ENCODE measurements around the gene SMIM10L1.
A peak's percentile ranks its signal among the peaks of the same experiment; 100 is the strongest.

The SMIM10L1 gene

GRCh38 chr12:11171145-11171968 lies at the start of gene SMIM10L1:
Gene SMIM10L1 (plus strand): TSS chr12:11171194. CDS start chr12:11171357, 163 bp downstream.
- DNase-seq: peak; percentile 92

GRCh38 chr12:11130382-11130781 lies 40.6 kb upstream of the SMIM10L1 start:
- no peak for DNase-seq

- DNase-seq: no peak
Observed at GRCh38 chr12:11130999-11131398, 40.0 kb upstream of the SMIM10L1 start.

- no peak for DNase-seq
Observed at GRCh38 chr12:11133162-11133561, 37.8 kb upstream of the SMIM10L1 start.

- DNase-seq: no peak
Observed at GRCh38 chr12:11133816-11134215, 37.2 kb upstream of the SMIM10L1 start.

- DNase-seq: no peak
Observed at GRCh38 chr12:11134305-11134704, 36.7 kb upstream of the SMIM10L1 start, which contains the start of gene TAS2R30. Gene TAS2R30 (minus strand): TSS chr12:11134644. CDS start chr12:11134244, 400 bp downstream.

- peak; percentile 16 for DNase-seq
Observed at GRCh38 chr12:11136075-11136474, 34.9 kb upstream of the SMIM10L1 start.

GRCh38 chr12:11143352-11143751 lies 27.6 kb upstream of the SMIM10L1 start:
- DNase-seq: no peak

GRCh38 chr12:11144297-11144696 lies 26.7 kb upstream of the SMIM10L1 start:
- DNase-seq: no peak

- DNase-seq: no peak
Observed at GRCh38 chr12:11147420-11147819, 23.6 kb upstream of the SMIM10L1 start.

GRCh38 chr12:11150832-11151231 lies 20.2 kb upstream of the SMIM10L1 start:
- no peak for DNase-seq

- DNase-seq: no peak
Observed at GRCh38 chr12:11152725-11153124, 18.3 kb upstream of the SMIM10L1 start.

- no peak for DNase-seq
Observed at GRCh38 chr12:11154400-11154925, 16.5 kb upstream of the SMIM10L1 start.

GRCh38 chr12:11158885-11159444 lies 12.0 kb upstream of the SMIM10L1 start:
- DNase-seq: no peak

- no peak for DNase-seq
Observed at GRCh38 chr12:11162502-11162901, 8.5 kb upstream of the SMIM10L1 start.

GRCh38 chr12:11164384-11164783 lies 6.6 kb upstream of the SMIM10L1 start:
- DNase-seq: no peak

- DNase-seq: no peak
Observed at GRCh38 chr12:11166300-11166699, 4.7 kb upstream of the SMIM10L1 start.

- no peak for DNase-seq
Observed at GRCh38 chr12:11170810-11171144, 217 bp upstream of the SMIM10L1 start.

GRCh38 chr12:11171969-11172675 lies 1.1 kb downstream of the SMIM10L1 start:
- DNase-seq: no peak

- DNase-seq: no peak
Observed at GRCh38 chr12:11174022-11174421, 3.0 kb downstream of the SMIM10L1 start.

- DNase-seq: no peak
Observed at GRCh38 chr12:11178250-11178649, 7.3 kb downstream of the SMIM10L1 start.

- DNase-seq: no peak
Observed at GRCh38 chr12:11182529-11182928, 11.5 kb downstream of the SMIM10L1 start.

GRCh38 chr12:11183011-11183410 lies 12.0 kb downstream of the SMIM10L1 start:
- no peak for DNase-seq

- DNase-seq: no peak
Observed at GRCh38 chr12:11186837-11187236, 15.8 kb downstream of the SMIM10L1 start, which contains the start of gene TAS2R42. Gene TAS2R42 (minus strand): TSS chr12:11186937. CDS start chr12:11186937, 0 bp downstream.
